GM23338 (cell line): ENCODE results near the gene DDX21. TPM values are rescaled to one million over a fixed set of nuclear protein-coding genes. Genes with fewer than 3 reads are reported as not detected.

Experiments
- CREB1 ChIP-seq: fragments of 250-450 bp; sonication (Bioruptor Pico); IDR thresholded peaks from 2 replicates; pipeline ENCODE4 v1.5.0; 2020; ENCODE audit warnings: low read depth, mild to moderate bottlenecking, moderate library complexity
- ETS1 ChIP-seq: IDR thresholded peaks from 2 replicates; pipeline ENCODE4 v1.6.1; 2016; ENCODE audit warnings: antibody characterized with exemption
- EZH2 ChIP-seq: fragments of 200-600 bp; sonication (generic); IDR thresholded peaks from one replicate; pipeline ENCODE4 v1.8.0; 2017; ENCODE audit warnings: antibody characterized with exemption, mild to moderate bottlenecking, low read depth; ENCODE audit not compliant: unreplicated experiment
- EZH2phosphoT487 ChIP-seq: fragments of 200-600 bp; sonication (generic); IDR thresholded peaks from one replicate; pipeline ENCODE4 v1.8.1; 2018; ENCODE audit warnings: antibody characterized with exemption; ENCODE audit not compliant: unreplicated experiment
- NANOG ChIP-seq: IDR thresholded peaks from 2 replicates; pipeline ENCODE4 v1.6.1; 2016; ENCODE audit warnings: antibody characterized with exemption, borderline replicate concordance
- POLR2AphosphoS5 ChIP-seq: IDR thresholded peaks from 2 replicates; pipeline ENCODE4 v1.6.1; 2016; ENCODE audit warnings: antibody characterized with exemption, low read depth
- STAT1 ChIP-seq: IDR thresholded peaks from one replicate; pipeline ENCODE4 v1.6.1; 2016; ENCODE audit warnings: antibody characterized with exemption; ENCODE audit not compliant: unreplicated experiment
- ZNF114 ChIP-seq: fragments of 250-450 bp; sonication (Bioruptor Pico); IDR thresholded peaks from 2 replicates; pipeline ENCODE4 v1.5.0; 2020; ENCODE audit warnings: mild to moderate bottlenecking, moderate library complexity
- ZNF331 ChIP-seq: fragments of 250-450 bp; sonication (Bioruptor Pico); IDR thresholded peaks from 2 replicates; pipeline ENCODE4 v1.5.0; 2020; ENCODE audit warnings: low read depth, mild to moderate bottlenecking, moderate library complexity
- polyA plus RNA-seq: library from polyadenylated mRNA; unstranded; fragments of >200 nt; fragmentation: Nextera tagmentation; extraction: Ambion mirVana; gene quantifications from 2 replicates; pipeline ENCODE4 v1.2.1, GENCODE V29; 2016
- total RNA-seq: library from RNA; depleted of rRNA; stranded (reverse); fragments of >200 nt; shearing (Covaris generic); gene quantifications from 2 replicates; pipeline ENCODE4 v1.2.3, GENCODE V29; 2014
- TF ChIP-seq, protein P1 (sequence below): fragments of 250-450 bp; sonication (Bioruptor Pico); IDR thresholded peaks from 2 replicates; pipeline ENCODE4 v1.5.0; 2020; ENCODE audit warnings: mild to moderate bottlenecking, moderate library complexity
- TF ChIP-seq, protein P2 (sequence below): IDR thresholded peaks from one replicate; pipeline ENCODE4 v1.6.1; 2018; ENCODE audit warnings: antibody characterized with exemption; ENCODE audit not compliant: unreplicated experiment

DDX21 gene
- total and polyA plus RNA-seq, 2 experiments from 2014 or later, result 138 to 209 TPM

DNA sequence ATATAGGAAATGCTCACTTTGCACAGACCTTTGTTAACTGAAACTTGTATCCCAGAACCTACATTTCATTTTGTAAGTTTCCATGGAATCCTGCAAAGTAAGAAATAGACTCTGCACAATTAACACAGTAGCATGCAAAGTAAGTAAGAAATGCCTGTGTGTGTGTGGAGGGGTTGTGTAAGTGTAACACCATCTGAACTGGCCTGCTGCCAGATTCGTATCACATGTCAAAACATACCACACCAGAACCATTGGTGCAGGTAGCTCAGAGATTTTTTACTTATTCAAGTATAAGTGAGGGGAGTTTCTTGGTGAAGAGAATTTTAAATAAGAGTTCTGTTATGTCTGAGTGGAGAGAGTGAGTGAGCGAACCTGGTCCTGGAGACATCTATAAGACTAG is 17.9 kb upstream of the DDX21 start (continued):
- TF ChIP-seq, protein P1, sequence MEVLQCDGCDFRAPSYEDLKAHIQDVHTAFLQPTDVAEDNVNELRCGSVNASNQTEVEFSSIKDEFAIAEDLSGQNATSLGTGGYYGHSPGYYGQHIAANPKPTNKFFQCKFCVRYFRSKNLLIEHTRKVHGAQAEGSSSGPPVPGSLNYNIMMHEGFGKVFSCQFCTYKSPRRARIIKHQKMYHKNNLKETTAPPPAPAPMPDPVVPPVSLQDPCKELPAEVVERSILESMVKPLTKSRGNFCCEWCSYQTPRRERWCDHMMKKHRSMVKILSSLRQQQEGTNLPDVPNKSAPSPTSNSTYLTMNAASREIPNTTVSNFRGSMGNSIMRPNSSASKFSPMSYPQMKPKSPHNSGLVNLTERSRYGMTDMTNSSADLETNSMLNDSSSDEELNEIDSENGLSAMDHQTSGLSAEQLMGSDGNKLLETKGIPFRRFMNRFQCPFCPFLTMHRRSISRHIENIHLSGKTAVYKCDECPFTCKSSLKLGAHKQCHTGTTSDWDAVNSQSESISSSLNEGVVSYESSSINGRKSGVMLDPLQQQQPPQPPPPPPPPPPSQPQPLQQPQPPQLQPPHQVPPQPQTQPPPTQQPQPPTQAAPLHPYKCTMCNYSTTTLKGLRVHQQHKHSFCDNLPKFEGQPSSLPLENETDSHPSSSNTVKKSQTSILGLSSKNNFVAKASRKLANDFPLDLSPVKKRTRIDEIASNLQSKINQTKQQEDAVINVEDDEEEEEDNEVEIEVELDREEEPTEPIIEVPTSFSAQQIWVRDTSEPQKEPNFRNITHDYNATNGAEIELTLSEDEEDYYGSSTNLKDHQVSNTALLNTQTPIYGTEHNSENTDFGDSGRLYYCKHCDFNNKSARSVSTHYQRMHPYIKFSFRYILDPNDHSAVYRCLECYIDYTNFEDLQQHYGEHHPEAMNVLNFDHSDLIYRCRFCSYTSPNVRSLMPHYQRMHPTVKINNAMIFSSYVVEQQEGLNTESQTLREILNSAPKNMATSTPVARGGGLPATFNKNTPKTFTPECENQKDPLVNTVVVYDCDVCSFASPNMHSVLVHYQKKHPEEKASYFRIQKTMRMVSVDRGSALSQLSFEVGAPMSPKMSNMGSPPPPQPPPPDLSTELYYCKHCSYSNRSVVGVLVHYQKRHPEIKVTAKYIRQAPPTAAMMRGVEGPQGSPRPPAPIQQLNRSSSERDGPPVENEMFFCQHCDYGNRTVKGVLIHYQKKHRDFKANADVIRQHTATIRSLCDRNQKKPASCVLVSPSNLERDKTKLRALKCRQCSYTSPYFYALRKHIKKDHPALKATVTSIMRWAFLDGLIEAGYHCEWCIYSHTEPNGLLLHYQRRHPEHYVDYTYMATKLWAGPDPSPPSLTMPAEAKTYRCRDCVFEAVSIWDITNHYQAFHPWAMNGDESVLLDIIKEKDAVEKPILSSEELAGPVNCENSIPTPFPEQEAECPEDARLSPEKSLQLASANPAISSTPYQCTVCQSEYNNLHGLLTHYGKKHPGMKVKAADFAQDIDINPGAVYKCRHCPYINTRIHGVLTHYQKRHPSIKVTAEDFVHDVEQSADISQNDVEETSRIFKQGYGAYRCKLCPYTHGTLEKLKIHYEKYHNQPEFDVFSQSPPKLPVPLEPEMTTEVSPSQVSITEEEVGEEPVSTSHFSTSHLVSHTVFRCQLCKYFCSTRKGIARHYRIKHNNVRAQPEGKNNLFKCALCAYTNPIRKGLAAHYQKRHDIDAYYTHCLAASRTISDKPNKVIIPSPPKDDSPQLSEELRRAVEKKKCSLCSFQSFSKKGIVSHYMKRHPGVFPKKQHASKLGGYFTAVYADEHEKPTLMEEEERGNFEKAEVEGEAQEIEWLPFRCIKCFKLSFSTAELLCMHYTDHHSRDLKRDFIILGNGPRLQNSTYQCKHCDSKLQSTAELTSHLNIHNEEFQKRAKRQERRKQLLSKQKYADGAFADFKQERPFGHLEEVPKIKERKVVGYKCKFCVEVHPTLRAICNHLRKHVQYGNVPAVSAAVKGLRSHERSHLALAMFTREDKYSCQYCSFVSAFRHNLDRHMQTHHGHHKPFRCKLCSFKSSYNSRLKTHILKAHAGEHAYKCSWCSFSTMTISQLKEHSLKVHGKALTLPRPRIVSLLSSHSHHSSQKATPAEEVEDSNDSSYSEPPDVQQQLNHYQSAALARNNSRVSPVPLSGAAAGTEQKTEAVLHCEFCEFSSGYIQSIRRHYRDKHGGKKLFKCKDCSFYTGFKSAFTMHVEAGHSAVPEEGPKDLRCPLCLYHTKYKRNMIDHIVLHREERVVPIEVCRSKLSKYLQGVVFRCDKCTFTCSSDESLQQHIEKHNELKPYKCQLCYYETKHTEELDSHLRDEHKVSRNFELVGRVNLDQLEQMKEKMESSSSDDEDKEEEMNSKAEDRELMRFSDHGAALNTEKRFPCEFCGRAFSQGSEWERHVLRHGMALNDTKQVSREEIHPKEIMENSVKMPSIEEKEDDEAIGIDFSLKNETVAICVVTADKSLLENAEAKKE (CRISPR knock-in tag), result no peak
- TF ChIP-seq, protein P2, sequence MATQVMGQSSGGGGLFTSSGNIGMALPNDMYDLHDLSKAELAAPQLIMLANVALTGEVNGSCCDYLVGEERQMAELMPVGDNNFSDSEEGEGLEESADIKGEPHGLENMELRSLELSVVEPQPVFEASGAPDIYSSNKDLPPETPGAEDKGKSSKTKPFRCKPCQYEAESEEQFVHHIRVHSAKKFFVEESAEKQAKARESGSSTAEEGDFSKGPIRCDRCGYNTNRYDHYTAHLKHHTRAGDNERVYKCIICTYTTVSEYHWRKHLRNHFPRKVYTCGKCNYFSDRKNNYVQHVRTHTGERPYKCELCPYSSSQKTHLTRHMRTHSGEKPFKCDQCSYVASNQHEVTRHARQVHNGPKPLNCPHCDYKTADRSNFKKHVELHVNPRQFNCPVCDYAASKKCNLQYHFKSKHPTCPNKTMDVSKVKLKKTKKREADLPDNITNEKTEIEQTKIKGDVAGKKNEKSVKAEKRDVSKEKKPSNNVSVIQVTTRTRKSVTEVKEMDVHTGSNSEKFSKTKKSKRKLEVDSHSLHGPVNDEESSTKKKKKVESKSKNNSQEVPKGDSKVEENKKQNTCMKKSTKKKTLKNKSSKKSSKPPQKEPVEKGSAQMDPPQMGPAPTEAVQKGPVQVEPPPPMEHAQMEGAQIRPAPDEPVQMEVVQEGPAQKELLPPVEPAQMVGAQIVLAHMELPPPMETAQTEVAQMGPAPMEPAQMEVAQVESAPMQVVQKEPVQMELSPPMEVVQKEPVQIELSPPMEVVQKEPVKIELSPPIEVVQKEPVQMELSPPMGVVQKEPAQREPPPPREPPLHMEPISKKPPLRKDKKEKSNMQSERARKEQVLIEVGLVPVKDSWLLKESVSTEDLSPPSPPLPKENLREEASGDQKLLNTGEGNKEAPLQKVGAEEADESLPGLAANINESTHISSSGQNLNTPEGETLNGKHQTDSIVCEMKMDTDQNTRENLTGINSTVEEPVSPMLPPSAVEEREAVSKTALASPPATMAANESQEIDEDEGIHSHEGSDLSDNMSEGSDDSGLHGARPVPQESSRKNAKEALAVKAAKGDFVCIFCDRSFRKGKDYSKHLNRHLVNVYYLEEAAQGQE, result no peak
- TF ChIP-seq ZNF114 (CRISPR knock-in tag) (no peak), NANOG (no peak), CREB1 (no peak), EZH2 (no peak), EZH2phosphoT487 (no peak), ZNF331 (CRISPR knock-in tag) (no peak), ETS1 (no peak), STAT1 (no peak), POLR2AphosphoS5 (no peak)
